GM12892 (cell line): ENCODE measurements around the gene MIOS.

ENCODE experiments used
- POLR2A ChIP-seq: IDR thresholded peaks from 2 replicates; pipeline ENCODE4 v1.6.1; 2011; ENCODE audit warnings: low read depth, low read length, control low read depth
- POLR2AphosphoS5 ChIP-seq: IDR thresholded peaks from 2 replicates; pipeline ENCODE4 v1.6.1; 2011; ENCODE audit warnings: low read depth, low read length, control low read depth
- TAF1 ChIP-seq: IDR thresholded peaks from 2 replicates; pipeline ENCODE4 v1.6.1; 2011; ENCODE audit warnings: low read depth, mild to moderate bottlenecking, control low read depth, low read length, borderline replicate concordance

GRCh38 chr7:7529328-7529727 is 37.4 kb upstream of the MIOS start:
- TF ChIP-seq POLR2AphosphoS5: no peak
- TF ChIP-seq POLR2A: no peak
- TF ChIP-seq TAF1: no peak
